Endothelial cell of hepatic sinusoid (primary cell): ENCODE measurements around the gene C4BPB.

Experiments used
- in situ Hi-C: cut with HindIII; loops from 2 replicates; pipeline ENCODE4 v1.10.0; 2017; ENCODE audit warnings: low sequenced_read_pairs

The C4BPB gene

GRCh38 chr1:207134581-207134980, 45.9 kb downstream of the C4BPB start:
- in situ Hi-C loops: no loop called here

DNA sequence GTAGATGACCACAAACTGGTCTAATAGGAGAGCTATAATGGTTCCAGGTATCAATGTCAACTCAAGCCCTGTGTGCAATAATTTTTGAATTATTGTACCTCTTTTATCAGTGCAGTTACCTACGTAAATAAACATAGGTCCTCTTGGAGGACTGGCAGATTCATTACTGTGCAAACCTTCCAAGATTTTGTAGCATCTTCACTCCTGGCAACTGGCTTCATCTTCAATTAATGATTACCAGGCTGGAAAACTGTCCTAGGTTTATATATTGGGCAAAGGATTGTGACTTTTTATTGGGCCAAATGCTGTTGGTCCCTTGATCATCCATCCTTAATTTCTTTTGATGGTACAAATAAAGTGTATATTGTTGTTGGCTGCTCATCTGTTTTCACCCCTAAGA, 51.0 kb downstream of the C4BPB start:
- in situ Hi-C loops: no loop called here

DNA sequence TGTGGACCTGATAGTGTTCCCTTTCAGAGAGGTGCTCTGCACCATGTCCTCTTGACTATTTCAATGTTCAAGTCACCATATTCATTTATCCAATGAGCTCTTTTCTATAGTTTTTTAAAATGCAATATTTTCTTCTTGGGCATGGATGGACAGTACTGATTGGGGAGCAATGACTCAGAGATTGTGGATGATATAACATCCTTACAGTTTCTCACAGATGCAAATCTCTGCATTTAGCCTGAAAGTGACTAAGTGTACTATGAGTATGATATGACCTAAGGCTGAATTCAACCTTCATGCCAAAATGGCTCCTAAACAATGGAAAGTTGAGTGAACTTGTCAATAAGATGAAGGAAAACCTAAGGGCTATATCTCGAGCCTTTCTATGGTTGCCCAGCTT, 51.9 kb downstream of the C4BPB start:
- in situ Hi-C loops: no loop called here

GRCh38 chr1:207145401-207146058, 56.9 kb downstream of the C4BPB start:
- in situ Hi-C loops: no loop called here
